ENCODE data around the gene ICAM2.

The ICAM2 gene

DNA sequence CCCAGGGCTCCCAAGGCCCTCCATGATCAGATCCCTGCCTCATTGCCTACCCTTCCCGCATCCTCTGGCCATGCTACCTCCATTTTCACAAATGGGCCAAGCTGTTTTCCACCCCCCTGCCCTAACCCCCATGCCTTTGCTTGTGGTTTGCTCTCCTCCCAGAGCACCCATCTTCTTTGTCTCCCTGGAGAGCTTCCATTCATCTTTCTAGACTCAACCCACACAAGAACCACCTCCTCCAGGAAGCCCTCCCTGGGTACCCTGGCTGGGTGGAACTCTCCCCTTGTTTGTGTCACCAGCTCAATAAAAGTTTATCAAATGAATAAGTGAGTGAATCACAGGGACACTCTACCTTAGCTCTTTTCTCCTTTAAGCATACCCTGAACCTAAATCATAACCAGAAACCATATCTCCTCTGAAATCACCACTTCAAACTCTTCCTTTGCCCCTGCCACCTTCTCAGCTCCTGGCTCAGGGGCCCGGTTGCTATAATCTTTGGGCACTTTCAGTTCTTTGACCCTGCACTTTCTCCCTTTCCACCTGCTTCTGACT is 44.8 kb downstream of the ICAM2 start:
- no peak for DNase-seq (ENCODE audit: low spot score)
- FAIRE-seq = no peak

- DNase-seq (ENCODE audit: low spot score) (peak; percentile 79), FAIRE-seq (peak; percentile 85)
These were observed 45.7 kb downstream of the ICAM2 start for GRCh38 chr17:63974594-63975192.

- DNase-seq (ENCODE audit: low spot score) (peak; percentile 51), FAIRE-seq (no peak)
These were observed 46.4 kb downstream of the ICAM2 start for GRCh38 chr17:63973930-63974593.

DNA sequence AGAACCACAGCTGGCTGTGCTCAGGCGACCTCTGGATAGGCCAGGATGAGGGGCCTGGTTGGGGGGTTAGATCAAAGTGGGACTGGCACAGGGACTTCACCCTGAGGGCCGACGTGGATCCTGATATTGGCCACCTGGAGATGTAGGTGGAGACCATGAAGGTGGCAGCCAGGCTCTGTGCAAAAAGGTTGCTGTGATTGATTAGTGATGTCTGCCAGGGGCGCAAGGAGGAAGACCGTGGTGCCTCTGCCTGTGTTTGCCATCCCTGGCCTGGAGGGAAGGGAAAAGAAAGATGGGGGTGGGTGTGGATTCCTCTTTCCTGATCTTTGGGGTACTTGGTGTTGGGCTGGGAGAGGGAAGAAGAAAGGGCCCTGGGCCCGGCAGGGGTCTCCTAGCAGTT is 47.2 kb downstream of the ICAM2 start:
- DNase-seq (ENCODE audit: low spot score) (no peak), FAIRE-seq (no peak)

- DNase-seq (ENCODE audit: low spot score) (no peak), FAIRE-seq (no peak)
These were observed 47.6 kb downstream of the ICAM2 start, which contains the start of gene SCN4A for GRCh38 chr17:63972796-63973195. Gene SCN4A (minus strand): TSS chr17:63972918. CDS start chr17:63972841, 77 bp downstream.

- no peak for DNase-seq (ENCODE audit: low spot score)
- FAIRE-seq = no peak
These were observed 51.2 kb downstream of the ICAM2 start for GRCh38 chr17:63969278-63969677.

DNA sequence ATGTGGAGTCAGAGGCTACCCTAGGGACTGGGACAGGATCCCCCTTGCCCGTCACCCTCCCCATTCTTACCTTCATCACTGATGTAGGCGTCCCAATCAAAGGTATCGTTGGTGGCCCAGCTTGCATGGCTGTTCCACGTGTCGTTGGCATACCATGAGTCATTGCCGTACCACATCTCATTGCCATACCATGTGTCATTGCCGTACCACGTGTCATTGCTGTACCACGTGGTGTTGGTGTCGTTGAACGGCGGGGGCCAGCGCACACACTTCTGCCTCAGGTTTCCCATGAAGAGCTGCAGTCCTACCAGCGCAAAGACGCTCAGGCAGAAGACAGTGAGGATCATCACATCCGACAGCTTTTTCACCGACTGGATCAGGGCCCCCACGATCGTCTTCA is 52.5 kb downstream of the ICAM2 start:
- FAIRE-seq (no peak), DNase-seq (ENCODE audit: low spot score) (peak; percentile 11)

DNA sequence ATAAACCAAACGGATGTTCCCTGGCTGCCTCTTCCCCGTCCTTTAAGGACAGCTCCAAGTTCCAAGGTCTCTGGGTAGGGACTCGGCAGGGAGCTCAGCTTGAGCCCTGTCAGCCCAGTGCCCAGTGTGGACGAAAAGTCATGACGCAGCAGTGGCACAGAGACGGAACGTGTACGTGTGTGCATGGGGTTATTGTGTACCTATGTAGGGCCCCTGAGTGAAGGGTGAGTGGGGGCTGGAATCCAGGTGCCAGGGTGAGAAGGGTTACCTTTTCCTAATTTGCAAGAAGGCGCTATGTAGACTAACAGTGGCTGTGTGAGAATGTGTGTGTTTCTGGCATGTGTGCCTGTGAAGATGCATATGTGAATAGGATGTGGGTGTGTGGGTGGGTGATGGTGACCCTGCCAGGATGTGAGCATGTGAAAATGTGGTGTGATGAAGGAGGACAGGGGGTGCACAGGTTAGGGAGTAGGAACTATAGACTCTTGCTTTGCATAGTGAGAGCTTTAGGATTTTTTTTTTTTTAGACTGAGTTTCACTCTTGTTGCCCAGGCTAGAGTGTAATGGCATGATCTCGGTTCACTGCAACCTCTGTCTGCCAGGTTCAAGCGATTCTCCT is 53.7 kb downstream of the ICAM2 start:
- FAIRE-seq (no peak), DNase-seq (ENCODE audit: low spot score) (no peak)

GRCh38 chr17:63963123-63963522 is 57.3 kb downstream of the ICAM2 start:
- FAIRE-seq = no peak
- DNase-seq (ENCODE audit: low spot score) = no peak

- DNase-seq (ENCODE audit: low spot score) (no peak), FAIRE-seq (no peak)
These were observed 58.1 kb downstream of the ICAM2 start for GRCh38 chr17:63962298-63962744.

- no peak for FAIRE-seq
- DNase-seq (ENCODE audit: low spot score) = no peak
These were observed 58.8 kb downstream of the ICAM2 start for GRCh38 chr17:63961355-63962212.

GRCh38 chr17:63960430-63960829 is 60.0 kb downstream of the ICAM2 start:
- FAIRE-seq = no peak
- no peak for DNase-seq (ENCODE audit: low spot score)

DNA sequence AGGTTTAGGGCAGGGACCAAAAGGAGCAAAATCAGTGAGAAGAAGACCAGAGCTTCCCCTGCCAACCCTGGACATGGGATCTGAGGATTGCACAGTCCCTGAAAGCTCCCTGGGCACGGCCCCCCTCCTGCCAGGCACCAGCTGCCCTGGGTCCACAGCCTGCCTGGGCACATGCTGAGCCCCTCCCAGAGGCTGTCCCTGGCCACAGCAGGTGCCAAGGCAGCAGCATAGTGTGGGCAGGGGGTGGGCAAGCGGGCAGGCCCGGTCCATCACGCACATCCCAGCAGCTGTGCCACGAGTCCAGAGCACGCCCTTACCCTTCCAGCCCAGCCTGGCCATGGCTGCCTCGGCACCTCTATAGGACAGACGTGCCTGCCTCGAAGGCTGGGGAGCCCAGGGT is 60.4 kb downstream of the ICAM2 start:
- DNase-seq (ENCODE audit: low spot score) (no peak), FAIRE-seq (no peak)

- FAIRE-seq = no peak
These were observed 64.0 kb downstream of the ICAM2 start for GRCh38 chr17:63956296-63956920.

DNA sequence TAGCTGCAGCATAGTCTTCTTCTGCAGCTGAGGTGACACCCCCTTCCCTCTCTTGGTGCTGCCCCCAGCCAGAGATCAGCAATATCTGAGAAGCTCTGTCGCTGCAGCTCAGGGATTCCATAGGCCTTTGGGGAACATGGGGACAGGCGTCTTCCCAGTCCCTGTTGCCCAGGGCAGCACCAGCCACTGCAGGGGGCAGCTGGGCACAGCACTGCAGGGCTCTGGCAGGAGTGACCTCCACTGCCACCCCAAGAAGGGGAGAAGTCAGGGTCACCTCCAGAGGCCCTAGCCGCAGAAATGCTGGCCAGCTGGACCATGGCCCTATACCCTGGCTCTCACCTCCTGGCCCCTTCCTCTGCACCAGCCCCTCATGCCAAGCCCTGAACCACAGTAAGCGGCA is 64.6 kb downstream of the ICAM2 start:
- FAIRE-seq = no peak

More at GRCh38 chr17:63956296-63956920, 64.0 kb downstream of the ICAM2 start:
- no peak for DNase-seq (ENCODE audit: low spot score)

DNA sequence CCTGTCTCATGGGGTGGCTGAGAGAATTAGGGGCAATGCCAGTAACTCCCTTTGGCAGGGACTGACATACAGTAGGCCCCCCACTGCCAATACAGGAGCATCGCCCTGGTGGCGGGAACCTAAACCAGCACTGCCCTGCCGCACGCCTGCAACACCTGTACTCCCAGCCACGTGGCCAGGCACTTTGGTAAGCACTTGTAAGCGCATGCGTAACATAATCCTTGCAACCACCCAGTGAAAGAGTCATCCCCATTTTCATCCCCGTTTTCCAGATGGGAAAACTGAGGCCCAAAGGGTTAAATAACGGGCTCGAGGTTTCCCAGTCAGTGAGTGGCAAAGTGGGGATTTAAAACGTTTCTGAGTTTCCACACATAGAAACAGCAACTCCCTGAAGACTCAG is 65.2 kb downstream of the ICAM2 start:
- FAIRE-seq (no peak), DNase-seq (ENCODE audit: low spot score) (no peak)

More for the DNA sequence above, 64.6 kb downstream of the ICAM2 start:
- DNase-seq (ENCODE audit: low spot score) = no peak

- no peak for DNase-seq (ENCODE audit: low spot score)
These were observed 65.9 kb downstream of the ICAM2 start for GRCh38 chr17:63954402-63955063.

More at GRCh38 chr17:63954402-63955063, 65.9 kb downstream of the ICAM2 start:
- FAIRE-seq = no peak

Measured in RCC 7860 (cell line).